Adrenal gland (tissue), 5 donors: ENCODE measurements around the gene TMPRSS11E.

Experiments used
- CTCF ChIP-seq, 6 experiments: fragments of 450-650 bp in 4 of 6; fragments of 200-600 bp in 2 of 6; sonication (generic) in 1 of 6; IDR thresholded peaks; 1 replicate in 5 of 6; 2 replicates in 1 of 6; pipeline versions ENCODE4 v1.5.1 to v1.8.0; 2016 to 2021; ENCODE audit warnings: antibody characterized with exemption in 6 of 6, mild to moderate bottlenecking in 2 of 6, moderate library complexity in 1 of 6
- POLR2A ChIP-seq, 2 donors: fragments of 450-650 bp; IDR thresholded peaks; one replicate each; pipeline ENCODE4 v1.6.1; 2017; ENCODE audit warnings: antibody characterized with exemption in 2 of 2, mild to moderate bottlenecking in 2 of 2, moderate library complexity in 1 of 2
- donor health status: DM: no; HTN: no; CAD: no.

GRCh38 chr4:68466751-68467150, 19.5 kb downstream of the TMPRSS11E start:
- no peak for TF ChIP-seq CTCF (IDR thresholded peaks at IDR 0.05)
- TF ChIP-seq POLR2A (IDR thresholded peaks at IDR 0.05): no peak
